Endodermal cell (in vitro differentiated cells): ENCODE measurements around the gene RANBP1. TPM values are rescaled to one million over a fixed set of nuclear protein-coding genes. Genes with fewer than 3 reads are reported as not detected.

ENCODE experiments used
- DNase-seq: peaks from one replicate; pipeline ENCODE4 v3.0.0-alpha.2; 2017
- H3K27ac ChIP-seq: 2 replicates; pipeline ENCODE4 v1.5.1; 2013; ENCODE audit warnings: mild to moderate bottlenecking, low read depth, low read length, moderate library complexity
- H3K27me3 ChIP-seq: 2 replicates; pipeline ENCODE4 v1.6.1; 2013; ENCODE audit warnings: mild to moderate bottlenecking, low read length, moderate library complexity; ENCODE audit not compliant: insufficient read depth, control insufficient read depth, poor library complexity, severe bottlenecking
- H3K36me3 ChIP-seq: 2 replicates; pipeline ENCODE4 v1.7.0; 2013; ENCODE audit warnings: mild to moderate bottlenecking, low read length, moderate library complexity; ENCODE audit not compliant: control insufficient read depth, insufficient read depth
- H3K4me1 ChIP-seq: one replicate; pipeline ENCODE4 v1.7.0; 2013; ENCODE audit warnings: low read length; ENCODE audit not compliant: control insufficient read depth, insufficient read depth
- H3K4me3 ChIP-seq: 2 replicates; pipeline ENCODE4 v1.5.1; 2013; ENCODE audit warnings: mild to moderate bottlenecking, low read length, moderate library complexity
- H3K9ac ChIP-seq: 2 replicates; pipeline ENCODE4 v1.6.1; 2013; ENCODE audit warnings: mild to moderate bottlenecking, low read length, moderate library complexity; ENCODE audit not compliant: poor library complexity, severe bottlenecking; ENCODE audit errors: extremely low read depth
- H3K9me3 ChIP-seq: 2 replicates; pipeline ENCODE4 v1.6.1; 2013; ENCODE audit warnings: mild to moderate bottlenecking, low read length, moderate library complexity; ENCODE audit not compliant: control insufficient read depth
- H3K27ac Mint-ChIP-seq: 2 replicates; pipeline ENCODE4 v1.8.0; 2020; ENCODE audit warnings: mixed read lengths
- H3K27me3 Mint-ChIP-seq: 2 replicates; pipeline ENCODE4 v1.8.0; 2021; ENCODE audit warnings: mild to moderate bottlenecking, mixed read lengths; ENCODE audit not compliant: insufficient read depth
- H3K36me3 Mint-ChIP-seq: 2 replicates; pipeline ENCODE4 v1.8.0; 2020; ENCODE audit warnings: low read depth, mixed read lengths
- H3K4me1 Mint-ChIP-seq: 2 replicates; pipeline ENCODE4 v1.8.0; 2020; ENCODE audit warnings: mixed read lengths
- H3K4me3 Mint-ChIP-seq: 2 replicates; pipeline ENCODE4 v1.8.0; 2020; ENCODE audit warnings: mild to moderate bottlenecking, moderate library complexity, mixed read lengths
- H3K9me3 Mint-ChIP-seq: 2 replicates; pipeline ENCODE4 v1.8.0; 2020; ENCODE audit warnings: mild to moderate bottlenecking, mixed read lengths
- WGBS, 2 experiments: methylation state at CpG; one replicate each; pipeline versions ENCODE4 v1.1.5 to v1.1.7; 2013; ENCODE audit warnings: missing lambda C conversion rate in 2 of 2, mixed read lengths in 1 of 2; ENCODE audit not compliant: insufficient coverage in 1 of 2, insufficient read length in 1 of 2; 5-methylcytosine and 5-hydroxymethylcytosine counted together
- total RNA-seq, 2 donors: library from RNA; stranded (reverse); fragmentation: NEBNext Ultra II Directional in 1 of 2; extraction: Animal tissue kit (Norgen Biotek cat#: 25700) in 1 of 2; gene quantifications; 2 replicates in 1 of 2; 3 replicates in 1 of 2; pipeline ENCODE4 v1.2.1, GENCODE V29; 2021
- TF ChIP-seq, protein P1 (sequence below): fragments of 200-600 bp; sonication (generic); conservative IDR thresholded peaks from 2 replicates; pipeline ENCODE4 v1.5.0; 2021; ENCODE audit warnings: antibody characterized with exemption, mild to moderate bottlenecking

The RANBP1 gene
- total RNA-seq, 2 donors from 2014 or later: 320 to 415 TPM

DNA sequence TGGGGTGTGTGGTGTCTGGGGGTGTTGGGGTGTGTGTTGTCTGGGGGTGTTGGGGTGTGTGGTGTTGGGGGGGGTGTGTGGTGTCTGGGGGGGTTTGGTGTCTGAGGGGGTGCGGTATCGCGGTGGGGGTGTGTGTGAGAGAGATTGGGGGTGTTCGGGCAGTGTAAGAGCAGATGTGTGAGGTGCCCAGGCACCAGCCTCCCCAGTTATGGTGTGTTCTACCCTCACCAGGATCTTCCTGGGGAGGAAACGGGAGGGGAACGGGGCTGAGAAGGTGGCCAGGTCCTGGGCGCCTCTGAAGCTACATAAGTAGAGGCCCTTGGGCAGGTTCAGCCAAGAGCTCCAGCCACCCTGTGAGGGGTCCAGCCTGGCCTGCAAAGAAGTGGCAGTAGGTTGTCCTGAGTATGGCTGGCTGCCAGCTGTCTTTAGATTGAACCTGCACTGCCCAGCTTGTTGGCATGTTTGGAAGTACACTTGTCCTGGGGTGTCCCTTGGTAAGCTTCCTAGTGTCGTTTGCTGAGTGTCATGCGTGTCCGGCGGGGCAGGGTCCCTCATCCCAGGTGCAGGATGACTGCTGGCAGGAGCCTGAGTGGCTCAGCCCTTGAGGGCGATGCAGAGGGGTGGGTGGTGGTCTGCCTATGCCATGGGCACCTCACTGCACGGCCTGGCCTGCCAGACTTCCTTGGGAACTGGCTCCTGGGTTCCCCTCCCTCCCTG, 7.6 kb downstream of the RANBP1 start:
- no peak for DNase-seq
- H3K36me3 ChIP-seq: peaks cover 91% of the 10 kb centered on the region
- no peak overlapping the region for H3K9ac ChIP-seq
- Mint-ChIP-seq H3K27me3 (no peaks in the 10 kb centered on the region), H3K4me3 (no peak overlapping the region), H3K4me1 (peaks cover 4% of the 10 kb centered on the region), H3K27ac (no peak overlapping the region), H3K36me3 (peaks cover 66% of the 10 kb centered on the region), H3K9me3 (no peaks in the 10 kb centered on the region)
- TF ChIP-seq, protein P1, sequence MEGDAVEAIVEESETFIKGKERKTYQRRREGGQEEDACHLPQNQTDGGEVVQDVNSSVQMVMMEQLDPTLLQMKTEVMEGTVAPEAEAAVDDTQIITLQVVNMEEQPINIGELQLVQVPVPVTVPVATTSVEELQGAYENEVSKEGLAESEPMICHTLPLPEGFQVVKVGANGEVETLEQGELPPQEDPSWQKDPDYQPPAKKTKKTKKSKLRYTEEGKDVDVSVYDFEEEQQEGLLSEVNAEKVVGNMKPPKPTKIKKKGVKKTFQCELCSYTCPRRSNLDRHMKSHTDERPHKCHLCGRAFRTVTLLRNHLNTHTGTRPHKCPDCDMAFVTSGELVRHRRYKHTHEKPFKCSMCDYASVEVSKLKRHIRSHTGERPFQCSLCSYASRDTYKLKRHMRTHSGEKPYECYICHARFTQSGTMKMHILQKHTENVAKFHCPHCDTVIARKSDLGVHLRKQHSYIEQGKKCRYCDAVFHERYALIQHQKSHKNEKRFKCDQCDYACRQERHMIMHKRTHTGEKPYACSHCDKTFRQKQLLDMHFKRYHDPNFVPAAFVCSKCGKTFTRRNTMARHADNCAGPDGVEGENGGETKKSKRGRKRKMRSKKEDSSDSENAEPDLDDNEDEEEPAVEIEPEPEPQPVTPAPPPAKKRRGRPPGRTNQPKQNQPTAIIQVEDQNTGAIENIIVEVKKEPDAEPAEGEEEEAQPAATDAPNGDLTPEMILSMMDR: no peak
- H3K27ac ChIP-seq: no peak overlapping the region
- H3K4me1 ChIP-seq: peaks cover 7% of the 10 kb centered on the region
- H3K27me3 ChIP-seq: no peaks in the 10 kb centered on the region
- H3K4me3 ChIP-seq: no peak overlapping the region
- 98 to 100% methylated on average over 10 to 13 of the region's 13 CpGs for WGBS, 2 experiments
- H3K9me3 ChIP-seq: no peaks in the 10 kb centered on the region

DNA sequence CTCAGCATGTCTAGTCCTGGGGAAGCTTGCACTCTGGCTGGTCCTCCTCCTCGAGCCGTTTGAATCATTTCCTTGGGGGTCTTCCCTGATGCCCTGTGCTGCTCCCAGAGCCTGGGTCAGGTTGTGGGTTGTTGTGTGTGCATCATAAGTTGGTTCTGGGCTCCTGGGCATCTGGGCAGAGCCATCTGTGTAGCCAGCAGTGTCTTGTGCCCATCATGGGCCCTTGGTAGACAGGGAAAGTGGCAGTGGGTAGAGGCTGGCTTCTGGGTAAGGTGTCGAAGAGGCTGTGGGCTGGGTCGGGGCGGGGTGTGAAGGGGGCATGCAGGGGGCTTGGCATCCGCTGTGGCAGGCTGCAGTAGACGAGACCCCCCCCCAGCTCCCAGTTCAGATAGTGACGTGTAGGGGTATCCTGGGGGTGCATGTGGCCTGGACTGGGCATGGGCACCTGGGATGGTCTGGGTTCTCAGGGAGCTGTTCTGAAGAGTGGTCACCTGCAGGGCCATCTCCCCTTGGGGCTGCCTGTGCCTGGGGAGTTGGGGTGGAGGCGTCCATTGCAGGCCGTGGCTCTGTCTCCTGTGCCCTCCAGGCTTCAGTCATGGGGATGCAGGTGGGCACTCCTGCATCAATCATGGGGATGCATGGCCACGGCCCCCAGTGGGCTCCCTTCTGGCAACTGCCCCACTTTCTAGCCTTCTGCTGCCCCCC, 8.3 kb downstream of the RANBP1 start:
- Histone ChIP-seq H3K27me3 (no peaks in the 10 kb centered on the region), H3K9me3 (no peaks in the 10 kb centered on the region), H3K9ac (no peak overlapping the region), H3K36me3 (peaks cover 85% of the 10 kb centered on the region), H3K27ac (no peak overlapping the region), H3K4me1 (peaks cover under 1% of the 10 kb centered on the region), H3K4me3 (no peak overlapping the region)
- H3K27ac Mint-ChIP-seq: no peak overlapping the region
- 94 to 96% methylated on average over 3 to 11 of the region's 11 CpGs for WGBS, 2 experiments
- no peak overlapping the region for H3K4me3 Mint-ChIP-seq
- TF ChIP-seq, protein P1: no peak
- DNase-seq: no peak
- no peaks in the 10 kb centered on the region for H3K9me3 Mint-ChIP-seq
- peaks cover 61% of the 10 kb centered on the region for H3K36me3 Mint-ChIP-seq
- no peaks in the 10 kb centered on the region for H3K27me3 Mint-ChIP-seq
- H3K4me1 Mint-ChIP-seq: no peaks in the 10 kb centered on the region

DNA sequence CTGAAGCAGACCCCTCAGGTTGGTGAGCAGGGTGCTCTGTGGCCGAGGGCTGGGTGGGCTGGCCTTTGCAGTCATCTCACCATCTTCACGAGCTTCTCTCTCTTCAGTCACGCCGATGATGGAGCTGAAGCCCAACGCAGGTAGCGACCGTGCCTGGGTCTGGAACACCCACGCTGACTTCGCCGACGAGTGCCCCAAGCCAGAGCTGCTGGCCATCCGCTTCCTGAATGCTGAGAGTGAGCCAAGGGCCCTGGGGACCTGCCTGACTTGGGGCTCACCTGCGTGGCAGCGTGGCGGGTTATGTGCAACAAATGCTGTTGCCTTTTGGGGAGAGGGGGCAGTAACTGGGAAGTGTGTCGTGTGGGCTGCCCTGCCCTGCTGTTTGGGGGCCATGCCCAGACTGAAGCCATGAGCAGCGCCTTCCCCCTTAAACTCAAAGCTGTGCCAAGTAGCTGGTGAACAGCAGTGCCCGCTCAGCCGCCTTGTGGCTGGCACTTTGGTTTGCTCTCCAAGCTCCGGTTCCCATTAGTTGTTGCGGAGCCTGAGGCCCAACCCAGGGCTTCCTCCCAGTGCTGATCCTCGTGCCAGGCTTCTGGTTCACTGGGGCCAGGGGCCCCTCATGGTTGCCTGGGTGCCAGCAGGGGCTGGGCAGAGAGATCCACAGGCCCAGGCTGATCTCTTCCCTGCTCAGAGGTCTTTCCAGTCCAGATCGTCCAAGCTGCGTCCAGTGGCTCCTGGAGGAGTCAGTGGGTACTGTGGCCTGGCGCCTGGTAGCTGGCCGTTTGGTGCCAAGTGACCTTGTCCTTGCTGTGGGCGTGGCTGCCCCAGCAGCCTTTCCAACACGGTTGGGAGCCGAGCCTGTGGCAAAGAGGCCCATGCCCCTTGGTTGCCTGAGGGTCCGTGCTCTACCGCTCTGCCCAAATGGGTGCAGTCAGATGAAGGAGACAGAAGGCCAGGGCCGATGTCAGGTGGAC, 9.6 kb downstream of the RANBP1 start:
- H3K9ac ChIP-seq: no peak overlapping the region
- no peak overlapping the region for H3K27ac ChIP-seq
- Mint-ChIP-seq H3K36me3 (peaks cover 50% of the 10 kb centered on the region), H3K4me3 (no peak overlapping the region), H3K9me3 (no peaks in the 10 kb centered on the region), H3K4me1 (no peaks in the 10 kb centered on the region), H3K27me3 (no peaks in the 10 kb centered on the region), H3K27ac (peak overlapping the region; percentile 20)
- H3K27me3 ChIP-seq: no peaks in the 10 kb centered on the region
- no peaks in the 10 kb centered on the region for H3K4me1 ChIP-seq
- 95 to 98% methylated on average over 23 to 32 of the region's 32 CpGs for WGBS, 2 experiments
- H3K4me3 ChIP-seq: no peak overlapping the region
- peaks cover 73% of the 10 kb centered on the region for H3K36me3 ChIP-seq
- no peak for DNase-seq
- H3K9me3 ChIP-seq: no peaks in the 10 kb centered on the region
- TF ChIP-seq, protein P1: no peak
